A549 (cell line): ENCODE measurements around the gene FAM107B. TPM values are rescaled to one million over a fixed set of nuclear protein-coding genes. Genes with fewer than 3 reads are reported as not detected.

Experiments used
- ATAC-seq, 2 experiments: fragments of 200-7000 bp in 1 of 2; fragments of >200 bp in 1 of 2; cut with Nextera tagmentation in 1 of 2; cut with Tn5 transposase in 1 of 2; 3 replicates each; pipeline versions ENCODE4 v1.8.0 to v1.9.1; 2018 to 2020; ENCODE audit warnings: mild to moderate bottlenecking in 1 of 2, moderate library complexity in 1 of 2
- CTCF ChIA-PET: fragments of 300-600 bp; sonication (Branson Sonifier 250); formaldehyde crosslinking; extraction: SDS; loops from one replicate; lab custom pipeline; 2021; ENCODE audit warnings: antibody characterized with exemption, inconsistent platforms; lab: Yijun Ruan, JAX
- POLR2A ChIA-PET: fragments of 350-600 bp; formaldehyde crosslinking; extraction: SDS; loops from one replicate; lab custom pipeline; 2021; ENCODE audit warnings: antibody characterized with exemption, inconsistent platforms; lab: Yijun Ruan, JAX
- DNase-seq, 2 experiments: peaks; one replicate each; pipeline versions ENCODE4 v3.0.0 to v3.0.0-alpha.2; 2011 to 2016; ENCODE audit warnings: low read depth in 1 of 2, low spot score in 1 of 2
- FAIRE-seq: peaks from 2 replicates; lab custom pipeline; 2011; peaks lifted over from hg19 to GRCh38; lab: Jason Lieb, UNC
- H3K27ac ChIP-seq, 2 experiments: fragments of >200 bp; sonication (Bioruptor Twin); formaldehyde crosslinking; 3 replicates each; pipeline ENCODE4 v1.5.1; 2016 to 2017
- H3K4me1 ChIP-seq: fragments of >200 bp; sonication (Bioruptor Twin); formaldehyde crosslinking; 3 replicates; pipeline ENCODE4 v1.6.1; 2016
- H3K4me2 ChIP-seq: fragments of >200 bp; sonication (Bioruptor Twin); formaldehyde crosslinking; 3 replicates; pipeline ENCODE4 v1.6.1; 2016
- H3K4me3 ChIP-seq: fragments of >200 bp; sonication (Bioruptor Twin); formaldehyde crosslinking; 3 replicates; pipeline ENCODE4 v1.5.1; 2016
- H3K9me3 ChIP-seq: fragments of >200 bp; sonication (Bioruptor Twin); formaldehyde crosslinking; 3 replicates; pipeline ENCODE4 v1.6.1; 2016
- CBX8 ChIP-seq: fragments of 200-600 bp; sonication (generic); IDR thresholded peaks from 2 replicates; pipeline ENCODE4 v1.6.1; 2016
- CEBPB ChIP-seq, 2 experiments: fragments of >200 bp in 1 of 2; sonication (Bioruptor Twin) in 1 of 2; formaldehyde crosslinking in 1 of 2; IDR thresholded peaks; 2 replicates each; pipeline ENCODE4 v1.6.1; 2012 to 2016
- EHF ChIP-seq: fragments of 250-450 bp; sonication (Bioruptor Pico); IDR thresholded peaks from 2 replicates; pipeline ENCODE4 v1.5.0; 2020; ENCODE audit warnings: mild to moderate bottlenecking
- GATA3 ChIP-seq: IDR thresholded peaks from 2 replicates; pipeline ENCODE4 v1.6.1; 2012; ENCODE audit warnings: borderline replicate concordance
- HEYL ChIP-seq: fragments of 250-450 bp; sonication (Bioruptor Pico); IDR thresholded peaks from 2 replicates; pipeline ENCODE4 v1.8.0; 2021; ENCODE audit warnings: mild to moderate bottlenecking, moderate library complexity
- HOXB13 ChIP-seq: fragments of 250-450 bp; sonication (Bioruptor Pico); IDR thresholded peaks from 2 replicates; pipeline ENCODE4 v1.5.0; 2020; ENCODE audit warnings: low read depth, mild to moderate bottlenecking, moderate library complexity
- HOXB5 ChIP-seq: fragments of 250-450 bp; sonication (Bioruptor Pico); IDR thresholded peaks from 2 replicates; pipeline ENCODE4 v1.5.0; 2020; ENCODE audit warnings: mild to moderate bottlenecking, moderate library complexity
- KDM1A ChIP-seq: fragments of 200-600 bp; sonication (generic); IDR thresholded peaks from 2 replicates; pipeline ENCODE4 v1.6.1; 2016; ENCODE audit warnings: low read depth, mild to moderate bottlenecking
- MAFK ChIP-seq: fragments of 450-650 bp; IDR thresholded peaks from 2 replicates; pipeline ENCODE4 v1.6.1; 2014; ENCODE audit not compliant: partially characterized antibody
- MYC ChIP-seq: IDR thresholded peaks from 2 replicates; pipeline ENCODE4 v1.6.1; 2012; ENCODE audit warnings: mild to moderate bottlenecking, inconsistent platforms, low read length, improper control_type of control experiment, borderline replicate concordance
- NPAS2 ChIP-seq: fragments of 250-450 bp; sonication (Bioruptor Pico); IDR thresholded peaks from 2 replicates; pipeline ENCODE4 v1.8.0; 2022; ENCODE audit warnings: mild to moderate bottlenecking, moderate library complexity, borderline replicate concordance
- POLR2A ChIP-seq: IDR thresholded peaks from 2 replicates; pipeline ENCODE4 v1.6.1; 2012; ENCODE audit warnings: mild to moderate bottlenecking, low read length
- RFX5 ChIP-seq: fragments of 450-650 bp; IDR thresholded peaks from 2 replicates; pipeline ENCODE4 v1.7.1; 2014; ENCODE audit warnings: antibody characterized with exemption, mild to moderate bottlenecking, moderate library complexity
- ZC3H11A ChIP-seq: fragments of 450-650 bp; IDR thresholded peaks from 2 replicates; pipeline ENCODE4 v1.6.1; 2014; ENCODE audit warnings: antibody characterized with exemption, mild to moderate bottlenecking
- WGBS: methylation state at CpG from one replicate; pipeline ENCODE4 v1.1.6; 2017; ENCODE audit errors: missing lambda C conversion rate; 5-methylcytosine and 5-hydroxymethylcytosine counted together
- polyA plus RNA-seq, 4 experiments: library from polyadenylated mRNA; depleted of rRNA in 3 of 4; stranded (reverse); fragments of >200 nt; fragmentation: RNase III in 1 of 4; extraction: RNeasy Plus Mini Kit Qiagen cat#74134 plus additional on column Dnase treatment in 1 of 4; gene quantifications; 2 replicates in 3 of 4; 3 replicates in 1 of 4; pipeline ENCODE4 v1.2.3, GENCODE V29; 2011 to 2017
- TF ChIP-seq, protein P1 (sequence below): fragments of 200-600 bp; sonication (generic); IDR thresholded peaks from 2 replicates; pipeline ENCODE4 v1.6.1; 2016; ENCODE audit warnings: antibody characterized with exemption, mild to moderate bottlenecking, moderate library complexity
- TF ChIP-seq, protein P2 (sequence below): fragments of >200 bp; sonication (Bioruptor Twin); formaldehyde crosslinking; IDR thresholded peaks from 3 replicates; pipeline ENCODE4 v1.5.1; 2016
- TF ChIP-seq, protein P3 (sequence below): IDR thresholded peaks from 2 replicates; pipeline ENCODE4 v1.6.1; 2012

FAM107B gene
- polyA plus RNA-seq, 2 of the 4 experiments (the other 2 are of a cell fraction), result 99.9 to 173 TPM

DNA sequence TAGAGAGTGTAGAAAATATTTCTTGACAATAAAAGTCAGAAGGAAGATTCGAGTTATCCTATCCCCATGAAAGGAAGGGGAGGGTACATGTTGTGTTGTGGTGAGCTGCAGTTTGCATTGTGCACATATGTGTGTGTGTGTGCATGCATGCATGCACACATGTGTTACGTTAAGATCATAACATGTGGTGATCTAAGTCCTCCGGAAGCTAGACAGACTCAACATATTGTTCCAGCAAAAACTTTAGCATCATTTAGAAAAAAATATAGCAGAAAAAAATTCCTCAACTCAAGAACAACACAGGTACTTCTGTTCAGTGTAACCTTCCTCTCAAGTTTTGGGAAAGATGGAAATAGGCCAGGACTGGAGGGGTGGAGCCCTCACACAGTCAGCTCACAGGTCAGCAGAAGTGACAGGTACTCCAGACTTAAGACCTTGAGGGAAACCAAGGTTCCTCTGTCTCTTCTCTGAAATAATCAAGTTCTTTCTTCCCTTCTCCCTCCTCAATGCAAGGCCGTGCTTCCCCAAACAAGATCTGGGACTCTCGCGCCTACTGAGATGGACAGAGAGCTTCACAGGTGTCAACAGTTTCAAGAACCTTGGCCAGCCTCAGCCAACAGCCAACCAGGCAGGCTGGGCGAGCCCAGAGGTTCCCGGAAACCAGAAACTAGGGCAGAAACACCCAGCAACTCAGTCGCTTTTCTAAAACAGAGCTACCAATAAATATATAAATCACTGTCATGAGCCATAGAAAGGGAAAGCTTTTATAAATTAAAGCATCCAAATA is 205.2 kb downstream of the FAM107B start:
- H3K4me2 ChIP-seq, result peak overlapping the region; percentile 70; the same call in 2 of the 3 replicates
- H3K27ac ChIP-seq, result peak overlapping the region; percentile 77 to 84; a peak in 5 of 6 replicates
- 89% methylated on average over 9 of the region's 9 CpGs for WGBS
- POLR2A ChIA-PET, result no interaction called here
- CTCF ChIA-PET, result interaction anchor here (0.6 to 2.7 kb wide), 3 partner anchors 26 to 254 kb away, joined by 3 to 11 read pairs (median 5); no protein-coding TSS in a partner anchor
- FAIRE-seq (no peak), ATAC-seq (no peak)
- peaks cover 74% of the 10 kb centered on the region for H3K4me1 ChIP-seq
- TF ChIP-seq, protein P1, sequence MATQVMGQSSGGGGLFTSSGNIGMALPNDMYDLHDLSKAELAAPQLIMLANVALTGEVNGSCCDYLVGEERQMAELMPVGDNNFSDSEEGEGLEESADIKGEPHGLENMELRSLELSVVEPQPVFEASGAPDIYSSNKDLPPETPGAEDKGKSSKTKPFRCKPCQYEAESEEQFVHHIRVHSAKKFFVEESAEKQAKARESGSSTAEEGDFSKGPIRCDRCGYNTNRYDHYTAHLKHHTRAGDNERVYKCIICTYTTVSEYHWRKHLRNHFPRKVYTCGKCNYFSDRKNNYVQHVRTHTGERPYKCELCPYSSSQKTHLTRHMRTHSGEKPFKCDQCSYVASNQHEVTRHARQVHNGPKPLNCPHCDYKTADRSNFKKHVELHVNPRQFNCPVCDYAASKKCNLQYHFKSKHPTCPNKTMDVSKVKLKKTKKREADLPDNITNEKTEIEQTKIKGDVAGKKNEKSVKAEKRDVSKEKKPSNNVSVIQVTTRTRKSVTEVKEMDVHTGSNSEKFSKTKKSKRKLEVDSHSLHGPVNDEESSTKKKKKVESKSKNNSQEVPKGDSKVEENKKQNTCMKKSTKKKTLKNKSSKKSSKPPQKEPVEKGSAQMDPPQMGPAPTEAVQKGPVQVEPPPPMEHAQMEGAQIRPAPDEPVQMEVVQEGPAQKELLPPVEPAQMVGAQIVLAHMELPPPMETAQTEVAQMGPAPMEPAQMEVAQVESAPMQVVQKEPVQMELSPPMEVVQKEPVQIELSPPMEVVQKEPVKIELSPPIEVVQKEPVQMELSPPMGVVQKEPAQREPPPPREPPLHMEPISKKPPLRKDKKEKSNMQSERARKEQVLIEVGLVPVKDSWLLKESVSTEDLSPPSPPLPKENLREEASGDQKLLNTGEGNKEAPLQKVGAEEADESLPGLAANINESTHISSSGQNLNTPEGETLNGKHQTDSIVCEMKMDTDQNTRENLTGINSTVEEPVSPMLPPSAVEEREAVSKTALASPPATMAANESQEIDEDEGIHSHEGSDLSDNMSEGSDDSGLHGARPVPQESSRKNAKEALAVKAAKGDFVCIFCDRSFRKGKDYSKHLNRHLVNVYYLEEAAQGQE, result no peak
- no peak for TF ChIP-seq CBX8
- TF ChIP-seq GATA3, result no peak
- TF ChIP-seq, all 56 proteins: peak for 0
- no peak for DNase-seq
- no peak overlapping the region for H3K4me3 ChIP-seq
- no peaks in the 10 kb centered on the region for H3K9me3 ChIP-seq

DNA sequence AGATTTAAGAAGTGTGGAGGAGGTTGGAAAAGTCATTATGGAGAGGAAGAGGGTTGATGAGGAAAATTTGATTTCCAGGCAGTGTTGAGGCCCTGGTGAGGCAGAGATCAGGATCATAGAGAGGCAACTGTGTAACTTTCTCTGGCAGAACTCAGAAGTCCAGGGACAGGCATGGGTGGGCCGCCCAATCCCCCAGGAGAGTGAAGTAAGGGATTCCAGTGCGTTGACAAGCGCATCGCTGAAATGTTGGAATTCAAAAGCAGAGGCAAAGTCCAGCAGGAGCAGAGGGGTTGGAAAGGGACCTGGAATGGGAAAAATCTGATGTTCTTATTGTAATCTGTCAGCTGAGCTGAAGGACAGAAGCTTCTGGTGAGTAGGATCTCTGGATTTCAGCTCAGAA is 207.3 kb downstream of the FAM107B start:
- 94% methylated on average over 4 of the region's 4 CpGs for WGBS

DNA sequence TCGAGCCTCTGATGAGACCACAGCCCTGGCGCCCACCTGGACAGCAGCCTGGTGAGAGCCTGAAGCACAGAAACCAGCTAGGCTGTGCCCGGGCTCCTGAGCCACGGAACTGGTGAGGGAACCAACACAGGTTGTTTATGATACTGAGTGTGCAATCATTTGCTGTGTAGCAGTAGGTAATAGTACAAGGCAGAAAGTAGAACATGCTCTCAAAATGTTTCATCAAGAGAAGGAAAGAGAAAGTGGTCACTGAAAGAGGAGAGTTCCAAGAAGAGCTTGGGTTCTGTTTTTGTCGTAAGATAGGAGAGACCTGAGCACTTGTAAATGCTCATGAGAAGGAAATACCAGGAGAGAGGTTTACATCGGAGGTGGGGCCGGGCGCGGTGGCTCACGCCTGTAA is 208.2 kb downstream of the FAM107B start:
- H3K9me3 ChIP-seq, result no peaks in the 10 kb centered on the region
- TF ChIP-seq RFX5 (no peak), HEYL (CRISPR knock-in tag) (no peak), POLR2A (no peak), NPAS2 (CRISPR knock-in tag) (no peak), MYC (no peak), CEBPB (IDR thresholded peaks at IDR 0.05) (no peak), MAFK (no peak), KDM1A (no peak), HOXB5 (no peak), EHF (CRISPR knock-in tag) (no peak)
- 98% methylated on average over 10 of the region's 10 CpGs for WGBS
- POLR2A ChIA-PET, result no interaction called here
- peaks cover 78% of the 10 kb centered on the region for H3K4me1 ChIP-seq
- no peak for FAIRE-seq
- no peak for DNase-seq
- ATAC-seq, result no peak
- H3K4me2 ChIP-seq, result no peak overlapping the region
- H3K4me3 ChIP-seq, result no peak overlapping the region
- H3K27ac ChIP-seq, result 0 out of 6 replicates have a peak overlapping the region, but pooled peaks of 1 of the 2 experiments have one; percentile 7
- CTCF ChIA-PET, result interaction anchor here (1.0 to 3.4 kb wide), 2 partner anchors 29 to 257 kb away, joined by 3 to 11 read pairs; no protein-coding TSS in a partner anchor

More for the DNA sequence above, 207.3 kb downstream of the FAM107B start:
- ChIA-PET POLR2A (no interaction called here), CTCF (interaction anchor here (1.0 to 3.4 kb wide), 3 partner anchors 10 to 256 kb away, joined by 3 to 11 read pairs (median 3); no protein-coding TSS in a partner anchor)
- peaks cover 74% of the 10 kb centered on the region for H3K4me1 ChIP-seq
- FAIRE-seq, result no peak
- TF ChIP-seq, protein P2, sequence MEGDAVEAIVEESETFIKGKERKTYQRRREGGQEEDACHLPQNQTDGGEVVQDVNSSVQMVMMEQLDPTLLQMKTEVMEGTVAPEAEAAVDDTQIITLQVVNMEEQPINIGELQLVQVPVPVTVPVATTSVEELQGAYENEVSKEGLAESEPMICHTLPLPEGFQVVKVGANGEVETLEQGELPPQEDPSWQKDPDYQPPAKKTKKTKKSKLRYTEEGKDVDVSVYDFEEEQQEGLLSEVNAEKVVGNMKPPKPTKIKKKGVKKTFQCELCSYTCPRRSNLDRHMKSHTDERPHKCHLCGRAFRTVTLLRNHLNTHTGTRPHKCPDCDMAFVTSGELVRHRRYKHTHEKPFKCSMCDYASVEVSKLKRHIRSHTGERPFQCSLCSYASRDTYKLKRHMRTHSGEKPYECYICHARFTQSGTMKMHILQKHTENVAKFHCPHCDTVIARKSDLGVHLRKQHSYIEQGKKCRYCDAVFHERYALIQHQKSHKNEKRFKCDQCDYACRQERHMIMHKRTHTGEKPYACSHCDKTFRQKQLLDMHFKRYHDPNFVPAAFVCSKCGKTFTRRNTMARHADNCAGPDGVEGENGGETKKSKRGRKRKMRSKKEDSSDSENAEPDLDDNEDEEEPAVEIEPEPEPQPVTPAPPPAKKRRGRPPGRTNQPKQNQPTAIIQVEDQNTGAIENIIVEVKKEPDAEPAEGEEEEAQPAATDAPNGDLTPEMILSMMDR, result no peak
- TF ChIP-seq, protein P3, sequence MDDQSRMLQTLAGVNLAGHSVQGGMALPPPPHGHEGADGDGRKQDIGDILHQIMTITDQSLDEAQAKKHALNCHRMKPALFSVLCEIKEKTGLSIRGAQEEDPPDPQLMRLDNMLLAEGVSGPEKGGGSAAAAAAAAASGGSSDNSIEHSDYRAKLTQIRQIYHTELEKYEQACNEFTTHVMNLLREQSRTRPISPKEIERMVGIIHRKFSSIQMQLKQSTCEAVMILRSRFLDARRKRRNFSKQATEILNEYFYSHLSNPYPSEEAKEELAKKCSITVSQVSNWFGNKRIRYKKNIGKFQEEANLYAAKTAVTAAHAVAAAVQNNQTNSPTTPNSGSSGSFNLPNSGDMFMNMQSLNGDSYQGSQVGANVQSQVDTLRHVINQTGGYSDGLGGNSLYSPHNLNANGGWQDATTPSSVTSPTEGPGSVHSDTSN, result no peak
- TF ChIP-seq ZC3H11A (no peak), HOXB13 (CRISPR knock-in tag) (no peak), CEBPB (IDR thresholded peaks at IDR 0.05) (no peak), EHF (CRISPR knock-in tag) (no peak)
- peak overlapping the region in 1 of 2 experiments; percentile 49; a peak in 2 of 6 replicates for H3K27ac ChIP-seq
- no peak for ATAC-seq
- no peak overlapping the region for H3K4me2 ChIP-seq
- H3K9me3 ChIP-seq, result no peaks in the 10 kb centered on the region
- no peak for DNase-seq
- no peak overlapping the region for H3K4me3 ChIP-seq
